Colon (tissue), 2 donors: Measurements from ENCODE around the gene MYMK.

ENCODE experiments used
- FAIRE-seq: peaks from 2 replicates; lab custom pipeline; 2012; peaks lifted over from hg19 to GRCh38; lab: Jason Lieb, UNC
- donor health status: control.
- donor health status: control.

The MYMK gene

DNA sequence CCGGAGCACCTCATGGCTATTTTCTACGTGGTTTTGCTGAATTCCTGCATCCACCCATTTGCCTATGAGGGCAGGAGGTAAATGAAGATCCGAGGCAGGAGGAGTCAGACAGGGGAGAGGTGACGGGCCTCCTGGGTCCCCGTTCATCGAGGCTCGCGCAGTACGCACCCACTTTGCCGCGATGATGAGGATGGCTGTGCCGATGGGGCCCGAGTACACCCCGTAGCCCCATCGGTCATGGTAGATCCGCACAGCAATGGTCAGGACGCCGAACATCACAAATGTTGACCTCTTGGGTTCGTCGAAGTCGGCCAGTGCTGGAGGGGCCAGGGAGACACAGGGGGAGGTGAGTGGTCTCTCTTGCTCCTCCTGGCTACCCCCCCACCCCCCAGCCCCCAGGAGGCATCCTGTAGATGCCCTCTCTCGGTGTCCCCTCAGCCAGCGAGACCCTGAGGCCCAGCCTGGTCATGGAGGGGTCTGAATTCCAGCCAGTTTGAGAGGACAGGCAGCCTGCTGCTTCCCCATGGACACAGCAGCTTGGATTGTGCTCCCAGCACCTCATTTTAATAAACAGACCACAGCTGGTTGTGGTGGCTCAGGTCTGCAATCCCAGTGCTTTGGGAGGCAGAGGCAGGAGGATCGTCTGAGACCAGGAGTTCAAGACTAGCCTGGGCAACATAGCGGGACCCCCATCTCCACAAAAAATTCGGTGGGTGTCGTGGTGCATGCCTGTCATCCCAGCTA is 5.9 kb downstream of the MYMK start:
- no peak for FAIRE-seq

DNA sequence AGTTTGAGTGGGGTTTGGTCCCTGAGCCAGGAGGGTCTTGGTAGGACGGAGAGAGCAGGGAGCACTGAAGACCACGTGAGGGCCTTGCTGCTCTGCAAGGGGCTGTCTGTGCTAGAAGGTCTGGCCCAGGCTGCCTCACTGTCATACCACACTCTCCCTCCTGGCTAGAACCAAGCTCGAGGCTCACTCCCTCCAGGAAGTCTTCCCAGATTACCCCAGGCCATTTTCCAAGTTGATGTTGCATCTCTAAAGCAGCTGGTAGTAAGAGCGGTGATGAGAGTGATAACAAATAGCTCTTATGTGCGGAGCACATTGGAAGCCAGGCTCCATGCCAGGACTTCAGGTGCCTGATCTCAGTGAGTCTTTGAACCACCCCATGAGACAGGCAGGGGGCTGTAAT is 6.6 kb downstream of the MYMK start:
- FAIRE-seq, result no peak

- no peak for FAIRE-seq
Observed at GRCh38 chr9:133517711-133518110, 7.0 kb downstream of the MYMK start.

DNA sequence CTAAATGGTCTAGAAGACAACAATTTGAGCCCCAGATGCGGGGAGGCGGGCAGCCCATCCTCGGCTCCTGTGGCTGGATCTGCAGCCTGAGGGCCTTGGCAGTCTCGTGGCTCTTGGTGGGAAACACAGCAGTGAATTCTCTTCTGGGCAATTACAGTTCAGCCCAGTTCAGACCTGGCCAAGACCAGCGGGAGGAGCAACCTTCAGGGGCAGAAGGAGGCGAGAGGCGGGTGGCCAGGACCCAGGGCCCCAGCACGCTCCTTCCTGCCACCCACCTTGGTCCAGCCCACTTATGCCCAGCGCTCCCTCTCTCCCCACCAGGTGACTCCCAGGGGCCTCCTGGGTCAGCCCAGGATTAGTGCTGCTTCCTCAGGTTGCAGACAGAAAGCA is 7.8 kb downstream of the MYMK start:
- no peak for FAIRE-seq

DNA sequence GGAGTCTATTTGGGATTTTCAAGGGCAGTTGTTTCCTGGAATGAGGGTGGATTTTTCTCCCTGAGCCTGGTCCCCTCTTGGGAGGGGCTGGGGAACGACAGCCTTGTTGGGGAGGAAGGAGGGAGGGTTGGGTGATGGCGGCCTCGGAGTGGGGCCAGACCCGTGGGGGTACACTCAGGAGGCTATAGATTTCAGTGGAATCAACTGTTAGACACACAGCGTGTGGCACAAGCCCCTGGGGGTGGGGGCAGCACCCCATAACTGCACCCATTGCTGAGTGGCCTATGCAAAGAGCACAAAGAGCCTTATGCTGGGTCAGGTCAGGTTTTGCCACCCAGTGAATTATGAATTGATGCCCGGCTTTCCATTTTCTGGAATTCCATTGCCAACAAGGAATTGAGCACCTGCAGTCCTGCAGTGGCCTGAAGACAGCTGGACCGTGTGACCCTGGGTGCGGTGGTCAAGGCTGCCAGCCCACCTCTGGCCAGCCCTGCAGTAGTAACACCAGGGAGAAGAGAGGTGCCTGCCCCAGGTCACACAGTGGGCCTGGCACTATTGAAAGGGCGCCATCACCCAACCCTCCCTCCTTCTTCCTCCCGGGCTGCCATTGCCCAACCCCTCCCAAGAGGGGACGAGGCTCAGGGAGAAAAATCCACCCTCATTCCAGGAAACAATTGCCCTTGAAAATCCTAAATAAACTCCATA is 8.4 kb downstream of the MYMK start:
- no peak for FAIRE-seq

- FAIRE-seq, result no peak
Observed at GRCh38 chr9:133515615-133516255, 9.0 kb downstream of the MYMK start.

DNA sequence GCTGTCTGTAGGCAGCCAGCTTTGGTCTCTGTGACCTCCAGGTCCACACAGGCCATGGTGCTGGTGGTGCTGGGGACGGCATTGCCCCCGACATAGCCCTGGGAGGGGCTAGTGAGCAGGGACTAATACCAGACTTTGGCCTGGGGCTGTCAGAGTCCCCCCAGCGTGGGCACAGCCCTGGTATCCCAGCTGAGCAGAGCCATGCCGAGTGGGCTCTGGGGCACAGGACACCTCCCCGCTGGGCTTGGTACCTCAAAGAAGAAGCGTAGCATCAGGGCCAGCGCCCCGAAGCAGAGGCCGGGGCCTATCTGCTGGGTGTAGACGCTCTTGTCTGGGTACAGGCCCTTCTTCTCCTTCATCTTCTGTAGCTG is 9.5 kb downstream of the MYMK start:
- no peak for FAIRE-seq

GRCh38 chr9:133514460-133515239 is 10.1 kb downstream of the MYMK start:
- FAIRE-seq, result no peak

DNA sequence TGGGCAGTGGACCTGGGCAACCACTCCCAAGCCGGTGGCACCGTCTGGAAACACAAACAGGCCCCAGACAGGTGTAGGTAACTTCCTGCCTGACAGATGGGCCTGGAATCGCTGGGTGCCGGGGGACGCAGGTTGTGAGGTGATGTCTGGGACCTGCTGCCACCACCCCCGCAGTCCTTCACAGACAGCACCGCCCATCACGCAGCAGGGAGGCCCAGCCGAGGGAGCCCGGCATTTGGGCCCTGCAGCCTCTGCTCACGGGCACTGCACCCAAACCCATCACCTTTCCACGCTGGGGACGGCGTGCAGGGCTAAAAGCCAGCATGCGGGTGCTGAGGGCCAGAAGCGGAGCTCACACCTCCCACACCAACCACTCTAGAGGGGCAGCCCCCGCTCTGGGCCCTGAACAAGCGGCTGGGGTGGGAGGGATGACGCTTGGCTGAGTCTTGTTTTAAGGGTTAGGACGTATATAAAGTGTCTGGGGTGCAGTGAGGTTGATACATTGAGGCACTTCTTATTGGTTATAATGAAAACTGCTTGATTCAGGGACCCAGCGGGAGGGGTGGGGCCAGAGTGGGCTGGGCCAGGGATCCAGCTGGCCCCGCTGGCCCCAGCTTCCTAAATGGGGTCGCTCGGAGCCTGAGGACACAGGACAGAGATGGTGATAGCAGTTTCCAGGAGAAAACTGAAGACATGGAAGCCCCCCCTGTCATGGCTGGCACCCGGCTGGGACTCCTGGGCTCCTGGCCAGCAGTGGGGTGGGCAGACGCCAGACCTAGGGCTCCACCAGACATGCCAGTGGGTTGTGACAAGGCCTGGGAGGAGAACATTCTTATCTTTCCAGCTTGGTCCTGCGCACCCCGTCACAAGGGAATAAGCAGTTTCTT is 11.3 kb downstream of the MYMK start:
- no peak for FAIRE-seq

DNA sequence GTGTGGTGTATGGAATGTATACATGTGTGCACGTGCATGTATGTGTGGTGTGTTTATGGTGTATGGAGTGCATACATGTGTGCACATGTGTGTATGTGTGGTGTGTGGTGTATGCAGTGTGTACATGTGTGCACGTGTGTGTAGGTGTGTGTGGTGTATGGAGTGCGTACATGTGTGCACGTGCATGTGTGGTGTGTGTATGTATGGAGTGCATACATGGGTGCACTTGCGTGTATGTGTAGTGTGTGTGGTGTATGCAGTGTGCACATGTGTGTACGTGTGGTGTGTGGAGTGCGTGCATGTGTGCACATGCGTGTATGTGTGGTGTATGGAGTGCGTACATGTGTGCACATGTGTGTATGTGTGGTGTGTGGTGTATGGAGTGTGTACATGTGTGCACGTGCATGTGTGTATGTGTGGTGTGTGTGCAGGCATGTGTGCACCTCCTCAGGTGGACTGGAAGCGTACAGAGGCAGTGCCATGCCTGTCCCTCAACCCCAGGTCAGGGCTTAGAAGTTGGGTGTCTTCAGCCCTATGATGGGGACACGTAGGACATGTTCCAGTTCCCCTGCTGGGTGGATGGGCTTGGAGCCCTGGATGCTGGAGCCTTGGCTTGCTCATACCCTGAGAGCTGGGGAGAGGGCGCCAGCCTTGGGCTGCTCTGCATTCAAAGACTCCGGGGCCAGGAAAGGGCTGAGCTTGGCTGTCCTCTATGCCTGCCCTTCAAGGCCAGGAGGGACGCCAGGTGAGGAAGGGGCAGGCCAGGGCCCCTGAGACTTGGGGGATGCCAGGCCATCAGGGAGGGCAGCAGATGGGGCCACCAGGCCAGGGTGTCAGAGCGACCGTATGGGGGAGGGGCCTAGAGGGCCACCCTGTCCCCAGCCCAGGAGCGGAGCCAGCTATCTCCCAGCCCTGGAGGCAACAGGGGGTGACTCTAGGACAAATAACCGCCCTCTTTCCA is 12.2 kb downstream of the MYMK start:
- no peak for FAIRE-seq

GRCh38 chr9:133511607-133512006 is 13.2 kb downstream of the MYMK start:
- FAIRE-seq, result no peak

GRCh38 chr9:133510926-133511505 is 13.7 kb downstream of the MYMK start:
- no peak for FAIRE-seq

DNA sequence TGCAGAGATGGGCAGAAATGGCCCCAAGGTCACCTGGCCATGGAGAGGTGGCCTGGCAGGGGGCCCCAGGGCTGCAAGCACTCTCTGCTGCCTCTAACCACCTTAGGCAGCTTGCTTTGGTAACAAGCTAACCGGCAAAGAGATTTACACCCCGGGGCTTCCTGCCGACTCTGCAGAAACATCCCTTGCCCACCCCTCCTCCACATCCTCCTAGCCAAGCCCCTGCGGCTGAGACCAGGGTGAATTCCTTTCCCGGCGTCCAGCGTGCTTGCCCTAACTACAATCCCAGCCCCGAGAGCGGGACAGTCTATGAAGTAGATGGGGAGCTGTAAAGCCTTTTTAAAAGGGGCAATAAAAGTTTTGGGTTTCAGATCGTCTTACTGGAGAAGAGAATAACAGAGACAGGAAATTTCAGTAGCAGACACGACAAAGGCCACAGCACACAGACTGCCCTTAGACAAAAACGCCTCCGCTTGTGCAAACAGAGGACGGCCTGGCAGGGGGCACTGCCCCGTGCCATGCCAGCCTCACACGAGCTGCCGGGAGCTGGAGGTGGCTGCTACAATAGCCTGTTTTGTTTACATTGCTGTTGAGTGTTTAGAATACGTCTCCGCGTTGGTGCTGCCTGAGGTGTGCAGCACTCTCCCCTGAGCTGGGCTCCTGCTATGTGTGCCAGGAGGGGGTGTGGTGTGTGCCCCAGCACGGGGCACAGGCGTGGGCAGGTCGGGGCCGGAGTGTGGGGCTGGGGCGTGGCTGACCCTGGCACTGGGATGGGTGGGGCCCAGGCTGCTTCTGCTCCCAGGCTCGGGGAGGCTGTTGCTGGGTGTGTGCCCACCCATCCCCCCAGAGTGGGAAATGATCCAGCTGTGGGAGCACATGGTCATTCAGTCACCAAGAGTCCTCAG is 15.3 kb downstream of the MYMK start:
- FAIRE-seq, result no peak

DNA sequence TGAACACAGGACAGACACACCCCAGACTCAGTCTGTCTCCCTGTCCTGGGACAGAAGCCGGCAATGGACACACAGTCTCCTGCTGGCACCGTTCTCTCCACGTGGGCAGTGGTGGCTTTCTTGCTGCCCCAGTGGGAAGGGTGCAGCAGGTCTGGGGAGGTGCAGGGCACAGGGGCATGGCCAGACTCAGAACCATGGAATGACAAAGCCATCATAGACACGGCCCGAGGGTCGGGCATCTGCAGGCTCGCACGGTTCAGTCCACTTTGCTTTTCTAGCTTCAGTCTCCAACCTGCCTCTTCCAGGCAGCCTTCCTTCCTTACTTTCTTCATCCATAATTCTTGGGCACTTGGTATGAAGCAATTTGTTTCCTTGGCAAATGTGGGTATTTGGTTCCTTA is 16.7 kb downstream of the MYMK start:
- no peak for FAIRE-seq

GRCh38 chr9:133507246-133507965 is 17.4 kb downstream of the MYMK start:
- FAIRE-seq, result no peak

GRCh38 chr9:133506653-133507038 is 18.1 kb downstream of the MYMK start:
- no peak for FAIRE-seq

DNA sequence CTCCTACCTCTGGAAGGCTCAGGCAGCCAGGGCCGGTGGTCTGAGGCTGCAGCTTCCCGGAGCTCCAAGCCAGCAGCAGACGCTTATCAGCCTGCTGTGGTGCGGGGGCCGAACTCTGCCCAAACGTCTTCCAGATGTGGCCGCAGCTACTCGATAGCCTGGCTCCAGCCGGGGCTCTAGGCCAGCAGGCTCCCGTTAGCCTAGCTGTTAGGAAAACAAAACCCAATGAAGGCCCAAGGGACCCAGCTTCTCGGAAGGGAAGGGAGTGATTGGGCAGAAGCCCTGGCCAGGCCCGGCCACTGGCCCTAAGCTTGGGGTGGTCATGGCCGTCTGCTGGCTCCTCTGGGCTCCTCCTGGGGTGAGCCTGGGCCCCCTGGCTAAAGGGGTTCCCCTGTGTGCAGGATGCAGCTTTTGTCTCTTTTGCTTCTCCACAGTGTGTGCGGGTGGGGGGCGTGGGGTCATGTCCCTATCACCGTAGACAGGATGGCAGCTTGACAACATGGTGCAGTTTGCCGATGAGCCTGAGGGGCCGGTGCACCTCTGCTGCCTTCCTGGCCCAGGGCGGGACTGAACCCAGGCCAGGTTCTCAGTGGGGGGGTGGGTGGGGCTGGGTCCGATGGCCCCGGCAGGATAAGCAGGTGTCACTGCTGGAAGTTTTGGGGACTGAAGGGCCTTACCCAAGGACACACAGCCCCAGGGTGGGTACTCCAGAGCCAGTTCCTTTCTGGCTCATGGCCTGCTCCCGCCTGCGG is 18.7 kb downstream of the MYMK start:
- FAIRE-seq, result no peak
